HG02798 (cell line): ENCODE results near the gene SPATA6.
"Not testable (repeated sequence)": the region's sequence is repeated elsewhere in the genome, so short reads cannot be mapped to it uniquely, and the experiment has no call there.

Experiments
- ATAC-seq: cut with Tn5 transposase; IDR thresholded peaks from one replicate; pipeline ENCODE4 v1.9.1; 2021; ENCODE audit warnings: mild to moderate bottlenecking; ENCODE audit not compliant: unreplicated experiment, poor library complexity

SPATA6 gene

DNA sequence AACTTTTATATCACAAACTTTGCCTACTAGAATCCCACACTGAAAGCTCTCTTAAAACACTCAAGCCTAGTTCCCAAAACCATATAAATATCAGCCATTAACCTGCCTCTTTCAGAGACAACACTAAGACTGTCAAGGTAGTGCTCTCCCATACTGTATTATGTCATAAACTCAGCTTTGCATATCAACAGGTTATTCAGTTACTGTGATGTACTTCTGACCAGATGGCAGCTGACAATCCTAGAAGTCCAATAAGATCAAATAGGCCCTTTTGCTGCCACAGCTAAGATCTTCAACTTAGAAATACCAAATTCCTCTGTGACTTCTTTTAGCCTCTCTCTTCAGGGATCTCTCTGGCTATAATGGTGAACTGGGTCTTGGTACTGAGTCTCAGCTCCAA, 97.2 kb downstream of the SPATA6 start:
- ATAC-seq: no peak

DNA sequence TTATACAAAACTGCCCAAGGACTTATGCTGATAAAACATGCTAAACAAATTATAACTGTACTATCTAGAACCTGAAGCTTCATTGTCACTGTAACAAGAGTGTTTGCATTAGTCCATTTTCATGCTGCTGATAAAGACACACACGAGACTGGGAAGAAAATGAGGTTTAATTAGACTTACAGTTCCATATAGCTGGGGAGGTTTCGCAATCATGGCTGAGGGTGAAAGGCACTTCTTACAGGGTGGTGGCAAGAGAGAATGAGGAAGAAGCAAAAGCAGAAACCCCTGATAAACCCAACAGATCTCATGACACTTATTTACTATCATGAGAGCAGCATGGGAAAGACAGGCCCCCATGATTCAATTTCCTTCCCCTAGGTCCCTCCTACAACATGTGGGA, 100.4 kb downstream of the SPATA6 start:
- ATAC-seq: no peak

- ATAC-seq: no peak
These were observed 109.1 kb downstream of the SPATA6 start for GRCh38 chr1:48362901-48363300.

- no peak for ATAC-seq
These were observed 115.1 kb downstream of the SPATA6 start for GRCh38 chr1:48356901-48357300.

DNA sequence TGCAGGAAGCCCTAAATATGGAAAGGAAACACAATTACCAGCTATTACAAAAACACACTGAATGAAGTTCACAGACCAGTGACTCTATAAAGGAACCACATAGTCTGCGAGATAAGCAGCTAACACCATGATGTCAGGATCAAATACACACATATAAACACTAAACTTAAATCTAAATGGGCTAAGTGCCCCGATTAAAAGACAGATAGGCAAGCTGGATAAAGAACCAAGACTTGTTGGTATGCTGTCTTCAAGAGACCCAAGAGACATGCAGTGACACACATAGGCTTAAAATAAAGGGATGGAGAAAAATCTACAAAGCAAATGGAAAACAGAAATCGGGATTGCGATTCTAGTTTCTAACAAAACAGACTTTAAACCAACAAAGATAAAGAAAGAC, 127.6 kb downstream of the SPATA6 start:
- ATAC-seq: no peak

DNA sequence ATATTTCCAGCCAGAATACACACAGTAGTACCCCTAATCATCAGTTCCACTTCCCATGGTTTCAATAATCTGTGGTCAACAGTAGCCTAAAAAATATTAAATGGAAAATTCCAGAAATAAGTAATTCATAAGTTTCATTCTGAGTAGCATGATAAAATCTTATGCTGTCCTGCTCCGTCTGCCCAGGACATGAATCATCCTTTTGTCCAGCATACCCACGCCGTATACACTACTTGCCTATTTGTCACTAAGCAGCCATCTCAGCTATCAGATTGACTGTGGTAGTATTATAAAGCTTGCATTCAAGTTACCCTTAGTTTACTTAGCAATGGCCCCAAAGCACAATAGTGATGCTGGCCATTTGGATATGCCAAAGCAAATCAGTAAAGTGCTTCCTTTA, 130.8 kb downstream of the SPATA6 start:
- no peak for ATAC-seq

- no peak for ATAC-seq
These were observed 133.7 kb downstream of the SPATA6 start for GRCh38 chr1:48338257-48338656.

- no peak for ATAC-seq
These were observed 138.7 kb downstream of the SPATA6 start for GRCh38 chr1:48333316-48333715.

- ATAC-seq: no peak
These were observed 139.9 kb downstream of the SPATA6 start for GRCh38 chr1:48332115-48332514.

DNA sequence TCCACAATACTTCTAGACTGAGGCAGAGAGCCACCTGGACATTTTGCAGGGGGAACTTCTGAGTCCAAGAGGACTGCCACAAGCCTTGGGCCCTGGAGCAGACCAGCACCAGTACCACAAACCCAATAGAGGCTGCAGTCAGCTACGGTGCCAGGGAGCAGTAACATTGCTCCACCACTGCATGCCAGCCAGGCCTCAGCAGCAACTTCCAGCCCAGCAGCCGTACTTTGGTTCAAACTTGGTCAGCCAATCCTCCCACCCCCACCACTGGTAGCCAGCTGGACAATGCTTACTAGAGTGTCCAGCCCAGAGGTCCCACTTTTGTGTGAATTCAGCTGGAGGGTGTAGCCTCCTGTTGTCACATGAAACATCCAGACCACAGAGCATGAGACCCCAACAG, 142.1 kb downstream of the SPATA6 start:
- no peak for ATAC-seq

- ATAC-seq: no peak
These were observed 142.5 kb downstream of the SPATA6 start for GRCh38 chr1:48329486-48329885.

GRCh38 chr1:48311829-48312228, 160.2 kb downstream of the SPATA6 start:
- ATAC-seq: not testable (repeated sequence)

DNA sequence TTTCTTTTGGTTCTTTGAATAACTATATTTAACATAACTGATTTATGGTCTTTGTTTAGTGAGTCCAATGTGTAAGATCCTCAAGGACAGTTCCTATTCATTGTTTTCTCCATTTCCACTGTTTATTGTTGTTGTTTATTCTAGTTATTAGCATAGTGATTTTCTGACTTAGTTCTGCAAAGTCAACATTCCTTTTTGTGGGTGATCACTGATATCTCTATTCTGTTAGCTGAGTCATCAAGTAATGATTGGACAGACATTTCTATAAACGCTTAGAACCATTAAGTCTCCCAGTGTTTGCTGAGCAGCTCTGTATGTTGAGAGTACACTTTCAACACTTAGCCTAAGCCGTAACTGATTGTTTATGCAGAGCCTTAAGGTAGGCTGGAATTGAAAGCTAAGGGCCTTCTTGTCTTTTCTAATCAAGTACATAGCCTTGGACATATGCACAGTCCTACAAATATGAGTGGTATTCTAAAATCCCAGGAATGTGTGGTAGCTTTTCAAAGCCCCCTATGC, 162.4 kb downstream of the SPATA6 start:
- no peak for ATAC-seq

DNA sequence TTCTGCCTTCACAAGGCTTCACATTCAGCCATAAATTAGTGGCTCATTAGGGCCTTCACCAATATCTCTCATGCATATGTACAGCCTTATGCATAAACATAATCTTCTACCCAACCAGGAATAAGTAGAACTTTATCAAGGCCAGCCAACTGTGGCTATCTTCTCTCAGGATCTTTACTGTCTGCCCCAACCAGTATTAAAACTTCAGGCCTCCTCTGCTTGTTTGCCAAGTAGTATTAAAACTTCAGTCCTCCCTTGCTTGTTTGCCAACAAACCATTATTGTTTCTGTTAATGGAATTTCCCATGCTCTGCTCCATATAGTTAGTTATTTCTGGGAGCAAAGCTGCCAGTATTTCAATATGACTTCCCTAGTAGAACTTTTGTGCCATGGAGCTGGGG, 169.4 kb downstream of the SPATA6 start:
- ATAC-seq: no peak

GRCh38 chr1:48294656-48295055, 177.3 kb downstream of the SPATA6 start:
- ATAC-seq: no peak

- not testable (repeated sequence) for ATAC-seq
These were observed 177.9 kb downstream of the SPATA6 start for GRCh38 chr1:48294094-48294493.

GRCh38 chr1:48292706-48293105, 179.3 kb downstream of the SPATA6 start:
- no peak for ATAC-seq

GRCh38 chr1:48291421-48291820, 180.6 kb downstream of the SPATA6 start:
- no peak for ATAC-seq

- no peak for ATAC-seq
These were observed 186.5 kb downstream of the SPATA6 start for GRCh38 chr1:48285525-48285924.

DNA sequence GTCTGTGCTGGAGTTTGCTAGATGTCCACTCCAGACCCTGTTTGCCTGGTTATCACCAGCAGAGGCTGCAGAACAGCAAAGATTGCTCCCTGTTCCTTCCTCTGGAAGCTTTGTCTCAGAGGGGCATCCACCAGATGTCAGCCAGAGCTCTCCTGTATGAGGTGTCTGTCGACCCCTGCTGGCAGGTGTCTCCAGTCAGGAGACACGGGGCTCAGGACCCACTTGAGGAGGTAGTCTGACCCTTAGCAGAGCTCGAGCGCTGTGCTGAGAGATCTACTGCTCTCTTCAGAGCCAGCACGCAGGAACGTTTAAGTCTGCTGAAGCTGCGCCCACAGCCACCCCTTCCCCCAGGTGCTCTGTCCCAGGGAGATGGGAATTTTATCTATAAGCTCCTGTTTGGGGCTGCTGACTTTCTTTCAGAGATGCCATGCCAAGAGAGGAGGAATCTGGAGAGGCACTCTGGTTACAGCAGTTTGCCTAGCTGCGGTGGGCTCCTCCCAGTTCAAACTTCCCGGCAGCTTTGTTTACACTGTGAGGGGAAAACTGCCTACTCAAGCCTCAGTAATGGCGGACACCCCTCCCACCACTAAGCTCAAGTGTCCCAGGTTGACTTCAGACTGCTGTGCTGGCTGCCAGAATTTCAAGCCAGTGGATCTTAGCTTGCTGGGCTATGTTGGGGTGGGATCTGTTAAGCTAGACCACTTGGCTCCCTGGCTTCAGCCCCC, 187.1 kb downstream of the SPATA6 start:
- ATAC-seq: not testable (repeated sequence)

DNA sequence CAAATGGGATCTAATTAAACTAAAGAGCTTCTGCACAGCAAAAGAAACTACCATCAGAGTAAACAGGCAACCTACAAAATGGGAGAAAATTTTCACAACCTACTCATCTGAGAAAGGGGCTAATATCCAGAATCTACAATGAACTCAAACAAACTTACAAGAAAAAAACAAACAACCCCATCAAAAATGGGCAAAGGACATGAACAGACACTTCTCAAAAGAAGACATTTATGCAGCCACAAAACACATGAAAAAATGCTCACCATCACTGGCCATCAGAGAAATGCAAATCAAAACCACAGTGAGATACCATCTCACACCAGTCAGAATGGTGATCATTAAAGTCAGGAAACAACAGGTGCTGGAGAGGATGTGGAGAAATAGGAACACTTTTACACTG, 189.7 kb downstream of the SPATA6 start:
- ATAC-seq: not testable (repeated sequence)

DNA sequence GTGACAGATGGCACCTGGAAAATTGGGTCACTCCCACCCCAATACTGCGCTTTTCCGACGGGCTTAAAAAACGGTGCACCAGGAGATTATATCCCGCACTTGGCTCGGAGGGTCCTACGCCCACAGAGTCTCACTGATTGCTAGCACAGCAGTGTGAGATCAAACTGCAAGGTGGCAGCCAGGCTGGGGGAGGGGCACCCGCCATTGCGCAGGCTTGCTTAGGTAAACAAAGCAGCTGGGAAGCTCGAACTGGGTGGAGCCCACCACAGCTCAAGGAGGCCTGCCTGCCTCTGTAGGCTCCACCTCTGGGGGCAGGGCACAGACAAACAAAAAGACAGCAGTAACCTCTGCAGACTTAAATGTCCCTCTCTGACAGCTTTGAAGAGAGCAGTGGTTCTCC, 194.6 kb downstream of the SPATA6 start:
- not testable (repeated sequence) for ATAC-seq
